NCI-H460 (cell line): Measurements from ENCODE around the gene MGARP. TPM values are rescaled to one million over a fixed set of nuclear protein-coding genes. Genes with fewer than 3 reads are reported as not detected.
A peak's percentile ranks its signal among the peaks of the same experiment; 100 is the strongest.
"Not testable (repeated sequence)": the region's sequence is repeated elsewhere in the genome, so short reads cannot be mapped to it uniquely, and the experiment has no call there.

ENCODE experiments used
- DNase-seq: peaks from one replicate; pipeline ENCODE4 v3.0.0-alpha.2; 2016; ENCODE audit warnings: low read depth; ENCODE audit errors: extremely low read depth
- total RNA-seq: library from RNA; depleted of rRNA; stranded (reverse); fragments of >200 nt; shearing (Covaris generic); gene quantifications from 2 replicates; pipeline ENCODE4 v1.2.3, GENCODE V29; 2014

The MGARP gene
- total RNA-seq, 1 experiment from 2014 or later = 0.22 TPM

GRCh38 chr4:139297001-139297410, 17.0 kb upstream of the MGARP start:
- DNase-seq = no peak

GRCh38 chr4:139295942-139296299, 15.9 kb upstream of the MGARP start:
- no peak for DNase-seq

GRCh38 chr4:139295206-139295941, 15.3 kb upstream of the MGARP start:
- DNase-seq = peak; percentile 83

GRCh38 chr4:139286186-139286698, 6.2 kb upstream of the MGARP start:
- no peak for DNase-seq

- no peak for DNase-seq
These were observed 2.7 kb upstream of the MGARP start for GRCh38 chr4:139282721-139283075.

- no peak for DNase-seq
These were observed 2.2 kb upstream of the MGARP start for GRCh38 chr4:139282065-139282720.

GRCh38 chr4:139278912-139279759, 889 bp downstream of the MGARP start:
- DNase-seq = no peak

- DNase-seq = no peak
These were observed 1.5 kb downstream of the MGARP start for GRCh38 chr4:139278485-139278884.

- no peak for DNase-seq
These were observed 4.7 kb downstream of the MGARP start for GRCh38 chr4:139275281-139275735.

- DNase-seq = no peak
These were observed 5.2 kb downstream of the MGARP start for GRCh38 chr4:139274790-139275189.

GRCh38 chr4:139273835-139274234, 6.2 kb downstream of the MGARP start:
- DNase-seq = no peak

GRCh38 chr4:139267301-139267700, 12.7 kb downstream of the MGARP start:
- DNase-seq = no peak

- DNase-seq = no peak
These were observed 13.3 kb downstream of the MGARP start for GRCh38 chr4:139266583-139267257.

- DNase-seq = no peak
These were observed 13.8 kb downstream of the MGARP start for GRCh38 chr4:139266208-139266582.

GRCh38 chr4:139265654-139266053, 14.4 kb downstream of the MGARP start:
- DNase-seq = no peak

GRCh38 chr4:139256349-139256748, 23.7 kb downstream of the MGARP start:
- DNase-seq = no peak

GRCh38 chr4:139255581-139255980, 24.4 kb downstream of the MGARP start:
- not testable (repeated sequence) for DNase-seq

GRCh38 chr4:139253713-139254112, 26.3 kb downstream of the MGARP start:
- DNase-seq = no peak

- no peak for DNase-seq
These were observed 27.0 kb downstream of the MGARP start for GRCh38 chr4:139253046-139253445.

GRCh38 chr4:139247700-139248238, 32.3 kb downstream of the MGARP start:
- no peak for DNase-seq
